ENCODE data around the gene RHO.
"Not testable (repeated sequence)": the region's sequence is repeated elsewhere in the genome, so short reads cannot be mapped to it uniquely, and the experiment has no call there.

Gene RHO

DNA sequence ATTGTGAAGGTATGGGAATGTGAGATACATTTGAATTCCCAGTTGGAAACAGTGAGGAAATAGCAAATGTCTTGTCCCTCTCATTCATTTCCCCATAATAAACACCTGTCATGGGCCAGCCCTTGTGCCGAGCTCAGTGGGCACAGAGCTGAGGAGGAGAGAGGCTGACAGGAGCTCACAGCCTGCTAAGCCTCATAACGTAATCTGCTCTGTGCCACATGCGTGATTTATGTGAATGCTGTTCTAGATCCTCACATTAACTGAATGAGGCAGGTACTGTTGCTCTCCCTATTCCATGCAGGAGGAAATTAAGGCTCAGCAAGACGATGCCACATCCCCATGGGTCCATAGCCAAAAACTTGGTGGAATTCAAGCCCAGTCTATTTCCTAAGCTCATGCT, 35.2 kb upstream of the RHO start:
- no peak for TF ChIP-seq CTCF (IDR thresholded peaks at IDR 0.05; ENCODE audit: insufficient read depth, low read depth, low read length, missing control alignments)
- no peak overlapping the region for H3K4me3 ChIP-seq (ENCODE audit: low read depth, low read length)
- no peak for DNase-seq (ENCODE audit: low read depth)

DNA sequence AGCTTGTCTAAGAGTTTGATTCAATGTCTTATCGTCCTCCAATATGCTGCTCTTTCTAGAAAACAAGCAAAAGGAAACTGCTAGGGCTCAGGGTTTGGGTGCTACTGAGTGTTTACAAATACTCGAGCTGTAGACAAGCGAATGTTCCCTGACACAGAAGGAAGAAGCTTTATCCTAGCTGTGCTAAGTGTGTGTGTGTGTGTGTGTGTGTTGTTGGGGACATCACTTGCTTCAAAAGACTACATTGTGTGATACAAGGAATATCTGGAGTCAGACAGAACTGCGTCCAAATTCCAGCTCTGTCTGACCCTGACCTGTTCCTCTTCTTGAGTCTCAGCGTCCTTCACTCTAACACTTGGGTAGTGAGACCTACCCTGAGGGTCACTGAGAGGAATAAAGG, 33.9 kb upstream of the RHO start:
- DNase-seq (ENCODE audit: low read depth); H3K4me3 ChIP-seq (ENCODE audit: low read depth, low read length): not testable (repeated sequence)

DNA sequence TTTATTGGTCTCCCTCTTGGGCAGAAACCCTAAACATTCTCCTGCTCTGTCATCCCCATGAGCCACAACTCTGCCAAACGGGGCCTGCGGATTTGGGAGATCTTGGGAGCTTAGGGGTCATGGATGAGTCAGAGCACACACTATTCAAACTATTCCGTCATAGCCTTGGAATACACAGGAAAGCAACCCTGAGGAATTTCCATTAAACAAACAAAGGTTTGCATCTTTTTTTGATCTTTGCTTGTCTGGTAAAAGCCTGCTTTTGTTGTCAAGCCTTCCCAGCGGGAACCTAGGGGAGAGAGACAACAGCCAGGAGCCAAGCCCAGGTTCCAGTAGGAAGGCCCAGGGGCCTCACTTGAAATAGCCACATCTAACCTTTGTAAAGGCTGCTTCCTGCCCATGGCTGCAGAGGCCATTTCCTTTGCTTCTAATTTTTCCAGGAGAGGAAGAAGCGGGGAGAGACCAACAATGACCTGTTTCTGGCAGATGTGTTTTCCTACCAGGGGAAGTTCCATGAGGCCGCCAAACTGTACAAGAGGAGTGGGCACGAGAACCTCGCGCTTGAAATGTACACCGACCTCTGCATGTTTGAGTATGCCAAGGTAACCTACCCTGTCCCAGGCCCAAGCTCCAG, 33.3 kb upstream of the RHO start:
- not testable (repeated sequence) for H3K4me3 ChIP-seq (ENCODE audit: low read depth, low read length); DNase-seq (ENCODE audit: low read depth)

DNA sequence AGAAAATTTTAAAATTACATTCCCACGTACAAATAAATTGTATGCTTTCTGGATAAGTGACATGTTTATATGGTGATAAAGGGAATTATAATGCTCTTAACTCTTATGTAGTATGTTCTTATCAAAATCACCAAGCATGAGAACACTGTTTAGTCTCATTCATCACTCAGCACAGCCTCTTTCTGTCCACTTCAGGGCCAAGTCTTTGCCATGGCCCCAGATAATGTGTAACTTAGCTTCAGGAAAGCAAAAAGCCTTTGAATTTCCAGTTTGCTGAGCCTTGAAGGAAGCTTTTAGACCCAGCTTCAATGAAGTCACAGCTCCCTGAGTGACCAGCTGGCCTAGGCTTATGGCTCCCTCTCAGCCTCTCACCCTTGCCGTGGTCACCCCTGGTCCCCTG, 30.6 kb upstream of the RHO start:
- not testable (repeated sequence) for DNase-seq (ENCODE audit: low read depth); H3K4me3 ChIP-seq (ENCODE audit: low read depth, low read length)

- DNase-seq (ENCODE audit: low read depth); H3K4me3 ChIP-seq (ENCODE audit: low read depth, low read length): not testable (repeated sequence)
Observed at GRCh38 chr3:129498603-129499488, 29.6 kb upstream of the RHO start.

DNA sequence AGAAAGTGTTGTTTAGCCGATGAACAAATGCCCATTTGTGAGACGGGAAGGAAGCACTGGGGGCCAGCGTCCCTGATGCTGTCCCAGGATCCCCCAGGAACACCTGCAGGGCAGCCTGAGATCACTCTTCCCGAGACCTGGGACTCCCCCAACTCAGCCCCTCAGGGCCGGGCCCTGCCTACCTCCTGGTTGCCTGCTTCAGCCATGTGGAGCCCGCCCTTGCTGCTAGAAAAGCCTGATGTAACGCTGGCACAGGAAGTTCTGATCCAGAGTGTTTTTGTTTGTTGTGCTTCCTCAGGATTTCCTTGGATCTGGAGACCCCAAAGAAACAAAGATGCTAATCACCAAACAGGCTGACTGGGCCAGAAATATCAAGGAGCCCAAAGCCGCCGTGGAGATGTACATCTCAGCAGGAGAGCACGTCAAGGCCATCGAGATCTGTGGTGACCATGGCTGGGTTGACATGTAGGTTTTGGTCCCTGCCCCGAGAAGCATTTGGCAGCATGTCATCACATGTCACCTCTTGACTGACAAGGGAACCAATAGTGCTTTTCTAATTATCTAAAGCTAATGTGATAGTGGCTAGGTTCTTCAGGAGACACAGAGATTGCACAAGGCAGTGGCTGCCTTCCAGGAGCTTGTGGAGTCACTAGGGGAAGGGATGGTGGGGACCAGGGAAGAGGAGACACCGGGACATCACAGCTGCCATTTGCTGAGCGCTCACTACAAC, 28.7 kb upstream of the RHO start:
- not testable (repeated sequence) for H3K4me3 ChIP-seq (ENCODE audit: low read depth, low read length); DNase-seq (ENCODE audit: low read depth)

DNA sequence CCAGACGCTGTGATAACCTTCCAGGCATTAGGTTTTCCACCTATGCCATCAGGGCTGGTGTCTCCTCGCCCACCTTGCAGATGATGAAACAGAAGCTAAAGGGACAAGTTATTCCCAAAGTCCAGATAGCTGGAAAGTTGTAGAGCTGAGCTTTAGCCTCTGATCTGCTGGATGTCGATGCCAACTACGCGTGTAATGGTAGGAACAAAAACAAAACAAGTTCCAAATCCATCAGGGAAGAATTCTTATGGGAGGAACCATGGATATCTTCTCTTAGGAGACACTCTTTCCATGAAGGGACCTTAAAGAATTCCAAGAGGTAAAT, 28.1 kb upstream of the RHO start:
- no peak for TF ChIP-seq CTCF (IDR thresholded peaks at IDR 0.05; ENCODE audit: insufficient read depth, low read depth, low read length, missing control alignments)
- no peak for DNase-seq (ENCODE audit: low read depth)
- H3K4me3 ChIP-seq (ENCODE audit: low read depth, low read length), result no peak overlapping the region

GRCh38 chr3:129501630-129502029, 26.8 kb upstream of the RHO start:
- no peak for DNase-seq (ENCODE audit: low read depth)
- TF ChIP-seq CTCF (IDR thresholded peaks at IDR 0.05; ENCODE audit: insufficient read depth, low read depth, low read length, missing control alignments), result no peak
- H3K4me3 ChIP-seq (ENCODE audit: low read depth, low read length), result no peak overlapping the region

- no peak overlapping the region for H3K4me3 ChIP-seq (ENCODE audit: low read depth, low read length)
- no peak for DNase-seq (ENCODE audit: low read depth)
- TF ChIP-seq CTCF (IDR thresholded peaks at IDR 0.05; ENCODE audit: insufficient read depth, low read depth, low read length, missing control alignments), result no peak
Observed at GRCh38 chr3:129502641-129503408, 25.6 kb upstream of the RHO start.

All from GM12865 (cell line).